Smooth muscle cell (in vitro differentiated cells): ENCODE measurements around the gene AP1S3. TPM values are rescaled to one million over a fixed set of nuclear protein-coding genes. Genes with fewer than 3 reads are reported as not detected.
A peak's percentile ranks its signal among the peaks of the same experiment; 100 is the strongest.

Experiments used
- DNase-seq: peaks from one replicate; lab custom pipeline; 2025; ENCODE audit not compliant: unreplicated experiment; lab: John Stamatoyannopoulos, UW
- H2AFZ ChIP-seq: fragments of 200-600 bp; sonication (generic); 2 replicates; pipeline ENCODE4 v1.6.0; 2016; ENCODE audit warnings: antibody characterized with exemption, low read depth, mild to moderate bottlenecking
- H3F3A ChIP-seq: fragments of 200-600 bp; sonication (generic); 2 replicates; pipeline ENCODE4 v1.6.0; 2017; ENCODE audit warnings: antibody characterized with exemption, low read depth
- H3K27ac ChIP-seq: fragments of 200-600 bp; sonication (generic); 2 replicates; pipeline ENCODE4 v1.5.1; 2016; ENCODE audit warnings: low read depth, mild to moderate bottlenecking
- H3K27me3 ChIP-seq: fragments of 200-600 bp; sonication (generic); 2 replicates; pipeline ENCODE4 v1.6.1; 2016; ENCODE audit warnings: low read depth, mild to moderate bottlenecking
- H3K36me3 ChIP-seq: fragments of 200-600 bp; sonication (generic); 2 replicates; pipeline ENCODE4 v1.5.1; 2016; ENCODE audit warnings: low read depth
- H3K4me1 ChIP-seq: fragments of 200-600 bp; sonication (generic); 2 replicates; pipeline ENCODE4 v1.5.1; 2016; ENCODE audit warnings: low read depth
- H3K4me2 ChIP-seq: fragments of 200-600 bp; sonication (generic); 2 replicates; pipeline ENCODE4 v1.6.0; 2016; ENCODE audit warnings: mild to moderate bottlenecking
- H3K4me3 ChIP-seq: fragments of 200-600 bp; sonication (generic); 2 replicates; pipeline ENCODE4 v1.5.1; 2016; ENCODE audit warnings: mild to moderate bottlenecking
- H3K79me2 ChIP-seq: fragments of 200-600 bp; sonication (generic); 2 replicates; pipeline ENCODE4 v1.6.0; 2016; ENCODE audit warnings: low read depth, mild to moderate bottlenecking
- H3K9ac ChIP-seq: fragments of 200-600 bp; sonication (generic); 2 replicates; pipeline ENCODE4 v1.6.0; 2016; ENCODE audit warnings: low read depth
- H3K9me3 ChIP-seq: fragments of 200-600 bp; sonication (generic); replicated peaks from 2 replicates; pipeline ENCODE4 v1.5.1; 2016; ENCODE audit warnings: low read depth
- H4K20me1 ChIP-seq: fragments of 200-600 bp; sonication (generic); 2 replicates; pipeline ENCODE4 v1.6.0; 2016; ENCODE audit warnings: low read depth
- WGBS: methylation state at CpG from one replicate; pipeline ENCODE4 v1.1.7; 2016; ENCODE audit warnings: low lambda C conversion rate; 5-methylcytosine and 5-hydroxymethylcytosine counted together
- polyA plus RNA-seq: library from polyadenylated mRNA; unstranded; fragments of >200 nt; fragmentation: Nextera tagmentation; extraction: Ambion mirVana; gene quantifications from 2 replicates; pipeline ENCODE4 v1.2.1, GENCODE V29; 2016
- total RNA-seq: library from RNA; depleted of rRNA; stranded (reverse); fragments of >200 nt; gene quantifications from 2 replicates; pipeline ENCODE4 v1.2.3, GENCODE V29; 2014
- TF ChIP-seq, protein P1 (sequence below): fragments of 200-600 bp; sonication (generic); IDR thresholded peaks from 2 replicates; pipeline ENCODE4 v1.5.1; 2017; ENCODE audit warnings: borderline replicate concordance, mild to moderate bottlenecking, antibody characterized with exemption; ENCODE audit not compliant: insufficient read depth, poor library complexity, severe bottlenecking

AP1S3 gene
- total and polyA plus RNA-seq, 2 experiments from 2014 or later: 1.4 to 11.4 TPM

DNA sequence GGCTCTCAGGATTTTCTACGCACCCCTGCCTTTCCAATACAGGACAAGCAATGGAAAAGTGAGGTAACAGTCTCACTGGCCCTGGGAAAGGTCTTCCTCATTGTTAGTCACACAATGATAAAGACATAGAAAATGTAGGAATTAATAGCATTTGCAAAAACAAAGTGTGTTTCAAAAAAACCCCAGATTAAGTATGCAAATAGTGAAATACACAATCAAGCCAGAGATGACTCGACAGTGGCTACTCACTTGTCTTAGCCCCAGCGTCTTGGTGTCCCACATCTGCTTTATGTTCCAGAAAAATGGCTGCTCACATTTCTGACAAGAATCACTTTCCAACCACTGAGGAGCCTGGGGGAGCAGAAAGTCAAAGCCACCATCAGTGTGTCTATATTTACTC lies 47.0 kb upstream of the AP1S3 start:
- no peak overlapping the region for H3K4me3 ChIP-seq
- no peaks in the 10 kb centered on the region for H3K27me3 ChIP-seq
- peaks cover 11% of the 10 kb centered on the region for H3K36me3 ChIP-seq
- H3K4me1 ChIP-seq: no peaks in the 10 kb centered on the region
- no peaks in the 10 kb centered on the region for H3F3A ChIP-seq
- no peaks in the 10 kb centered on the region for H4K20me1 ChIP-seq
- H3K4me2 ChIP-seq: no peak overlapping the region
- WGBS: 83% methylated on average over 3 of the region's 3 CpGs
- TF ChIP-seq, protein P1, sequence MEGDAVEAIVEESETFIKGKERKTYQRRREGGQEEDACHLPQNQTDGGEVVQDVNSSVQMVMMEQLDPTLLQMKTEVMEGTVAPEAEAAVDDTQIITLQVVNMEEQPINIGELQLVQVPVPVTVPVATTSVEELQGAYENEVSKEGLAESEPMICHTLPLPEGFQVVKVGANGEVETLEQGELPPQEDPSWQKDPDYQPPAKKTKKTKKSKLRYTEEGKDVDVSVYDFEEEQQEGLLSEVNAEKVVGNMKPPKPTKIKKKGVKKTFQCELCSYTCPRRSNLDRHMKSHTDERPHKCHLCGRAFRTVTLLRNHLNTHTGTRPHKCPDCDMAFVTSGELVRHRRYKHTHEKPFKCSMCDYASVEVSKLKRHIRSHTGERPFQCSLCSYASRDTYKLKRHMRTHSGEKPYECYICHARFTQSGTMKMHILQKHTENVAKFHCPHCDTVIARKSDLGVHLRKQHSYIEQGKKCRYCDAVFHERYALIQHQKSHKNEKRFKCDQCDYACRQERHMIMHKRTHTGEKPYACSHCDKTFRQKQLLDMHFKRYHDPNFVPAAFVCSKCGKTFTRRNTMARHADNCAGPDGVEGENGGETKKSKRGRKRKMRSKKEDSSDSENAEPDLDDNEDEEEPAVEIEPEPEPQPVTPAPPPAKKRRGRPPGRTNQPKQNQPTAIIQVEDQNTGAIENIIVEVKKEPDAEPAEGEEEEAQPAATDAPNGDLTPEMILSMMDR: no peak
- DNase-seq: no peak
- no peaks in the 10 kb centered on the region for H3K9me3 ChIP-seq
- no peaks in the 10 kb centered on the region for H3K79me2 ChIP-seq
- H3K9ac ChIP-seq: no peak overlapping the region
- H2AFZ ChIP-seq: no peak overlapping the region
- peak overlapping the region; percentile 15 for H3K27ac ChIP-seq

- 95% methylated on average over 5 of the region's 5 CpGs for WGBS
- TF ChIP-seq, protein P1: no peak
- no peak overlapping the region for H3K9ac ChIP-seq
- H3F3A ChIP-seq: no peaks in the 10 kb centered on the region
- no peaks in the 10 kb centered on the region for H3K9me3 ChIP-seq
- no peaks in the 10 kb centered on the region for H3K4me1 ChIP-seq
- no peaks in the 10 kb centered on the region for H3K79me2 ChIP-seq
- no peak overlapping the region for H3K27ac ChIP-seq
- no peak overlapping the region for H2AFZ ChIP-seq
- H3K4me3 ChIP-seq: no peak overlapping the region
- H4K20me1 ChIP-seq: no peaks in the 10 kb centered on the region
- H3K4me2 ChIP-seq: no peak overlapping the region
- H3K27me3 ChIP-seq: no peaks in the 10 kb centered on the region
- peaks cover 11% of the 10 kb centered on the region for H3K36me3 ChIP-seq
- DNase-seq: no peak
These were observed 45.3 kb upstream of the AP1S3 start for GRCh38 chr2:223882715-223883114.

GRCh38 chr2:223880796-223881195 lies 43.4 kb upstream of the AP1S3 start:
- Histone ChIP-seq H3K4me2 (no peak overlapping the region), H3K27me3 (no peaks in the 10 kb centered on the region), H3K9ac (no peak overlapping the region), H3K4me3 (no peak overlapping the region), H3K36me3 (peaks cover 24% of the 10 kb centered on the region), H4K20me1 (no peaks in the 10 kb centered on the region), H3F3A (no peaks in the 10 kb centered on the region), H2AFZ (no peak overlapping the region), H3K79me2 (no peaks in the 10 kb centered on the region), H3K4me1 (no peaks in the 10 kb centered on the region), H3K27ac (no peak overlapping the region), H3K9me3 (no peaks in the 10 kb centered on the region)
- DNase-seq: no peak
- TF ChIP-seq, protein P1: no peak
- WGBS: 98% methylated on average over 4 of the region's 4 CpGs

DNA sequence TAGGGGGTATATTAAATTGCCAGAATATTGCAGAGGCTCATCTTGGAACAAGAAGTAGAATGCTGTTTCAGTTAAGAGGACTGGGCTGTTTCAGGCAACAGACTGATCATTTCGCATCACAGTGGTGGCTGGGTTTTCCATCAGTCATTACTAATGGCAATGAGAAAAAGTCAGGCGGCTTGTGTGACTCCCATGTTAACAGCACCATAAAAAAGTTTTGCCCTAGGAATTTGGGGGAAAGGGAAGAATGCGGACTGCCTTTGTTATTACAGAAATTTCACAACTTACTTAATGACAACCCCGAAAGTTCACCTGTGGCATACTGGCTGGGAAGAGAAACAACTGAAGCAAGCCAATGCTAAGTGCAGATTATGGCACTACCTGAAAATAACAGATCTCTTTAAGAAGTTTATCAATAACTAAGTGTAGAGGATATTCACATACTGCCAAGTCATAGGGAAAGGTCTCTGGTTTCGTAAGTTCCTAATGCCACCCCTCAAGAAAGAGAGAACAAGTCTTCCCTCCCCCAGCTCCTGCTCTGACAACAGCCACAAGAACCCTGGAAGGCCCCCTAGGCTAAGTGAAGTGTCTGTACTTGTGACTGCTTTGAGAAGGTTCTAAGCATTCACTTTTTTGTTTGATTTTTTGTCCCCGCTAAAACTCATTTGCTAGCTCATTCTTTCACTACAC lies 40.5 kb upstream of the AP1S3 start:
- Histone ChIP-seq H3K4me2 (no peak overlapping the region), H3K9ac (no peak overlapping the region), H3K9me3 (no peaks in the 10 kb centered on the region), H4K20me1 (no peaks in the 10 kb centered on the region), H3K79me2 (no peaks in the 10 kb centered on the region), H2AFZ (no peak overlapping the region), H3K4me1 (no peaks in the 10 kb centered on the region), H3K27me3 (no peaks in the 10 kb centered on the region), H3K4me3 (no peak overlapping the region), H3F3A (no peaks in the 10 kb centered on the region), H3K36me3 (peaks cover 24% of the 10 kb centered on the region), H3K27ac (no peak overlapping the region)
- TF ChIP-seq, protein P1: no peak
- no peak for DNase-seq
- 76% methylated on average over 6 of the region's 6 CpGs for WGBS
